Activated CD4-positive, CD25-positive, alpha-beta regulatory T cell (primary cell): ENCODE data around the gene HEATR3.

Experiments used
- DNase-seq, 4 experiments: peaks; one replicate each; lab custom pipeline; 2025; lab: John Stamatoyannopoulos, UW

HEATR3 gene

GRCh38 chr16:50056226-50056625 is 9.5 kb upstream of the HEATR3 start:
- DNase-seq = no peak

GRCh38 chr16:50058091-50058771 is 7.5 kb upstream of the HEATR3 start:
- DNase-seq = no peak

- no peak for DNase-seq
Observed at GRCh38 chr16:50059111-50059510, 6.7 kb upstream of the HEATR3 start.

GRCh38 chr16:50059669-50060068 is 6.1 kb upstream of the HEATR3 start:
- DNase-seq = no peak

GRCh38 chr16:50061326-50061725 is 4.4 kb upstream of the HEATR3 start:
- no peak for DNase-seq

GRCh38 chr16:50065241-50065623 is 538 bp upstream of the HEATR3 start:
- no peak for DNase-seq

- DNase-seq = no peak
Observed at GRCh38 chr16:50066482-50067289, 916 bp downstream of the HEATR3 start.

- no peak for DNase-seq
Observed at GRCh38 chr16:50067290-50067853, 1.6 kb downstream of the HEATR3 start.

- no peak for DNase-seq
Observed at GRCh38 chr16:50068550-50068949, 2.8 kb downstream of the HEATR3 start.

GRCh38 chr16:50069060-50069459 is 3.3 kb downstream of the HEATR3 start:
- DNase-seq = no peak

- DNase-seq = no peak
Observed at GRCh38 chr16:50071075-50071671, 5.4 kb downstream of the HEATR3 start.

GRCh38 chr16:50072730-50073129 is 7.0 kb downstream of the HEATR3 start:
- DNase-seq = no peak

- DNase-seq = no peak
Observed at GRCh38 chr16:50079397-50080140, 13.8 kb downstream of the HEATR3 start.

- DNase-seq = no peak
Observed at GRCh38 chr16:50081428-50082018, 15.8 kb downstream of the HEATR3 start.

- no peak for DNase-seq
Observed at GRCh38 chr16:50083996-50084395, 18.2 kb downstream of the HEATR3 start.

- no peak for DNase-seq
Observed at GRCh38 chr16:50086176-50086575, 20.4 kb downstream of the HEATR3 start.

GRCh38 chr16:50088302-50088701 is 22.5 kb downstream of the HEATR3 start:
- DNase-seq = no peak

- DNase-seq = no peak
Observed at GRCh38 chr16:50092891-50093290, 27.1 kb downstream of the HEATR3 start.

GRCh38 chr16:50093607-50094539 is 28.1 kb downstream of the HEATR3 start:
- DNase-seq = no peak

GRCh38 chr16:50096791-50097190 is 31.0 kb downstream of the HEATR3 start:
- DNase-seq = no peak
